IPS-18c (cell line): ENCODE measurements around the gene PRR33.

ENCODE experiments used
- H3K4me3 ChIP-seq: 2 replicates; pipeline ENCODE4 v1.7.0; 2013; ENCODE audit warnings: low read depth, mild to moderate bottlenecking, low read length, moderate library complexity; ENCODE audit not compliant: insufficient read depth
- H3K9me3 ChIP-seq: one replicate; pipeline ENCODE4 v1.6.1; 2013; ENCODE audit warnings: mild to moderate bottlenecking, low read length, moderate library complexity; ENCODE audit not compliant: control insufficient read depth, insufficient read depth

Gene PRR33

DNA sequence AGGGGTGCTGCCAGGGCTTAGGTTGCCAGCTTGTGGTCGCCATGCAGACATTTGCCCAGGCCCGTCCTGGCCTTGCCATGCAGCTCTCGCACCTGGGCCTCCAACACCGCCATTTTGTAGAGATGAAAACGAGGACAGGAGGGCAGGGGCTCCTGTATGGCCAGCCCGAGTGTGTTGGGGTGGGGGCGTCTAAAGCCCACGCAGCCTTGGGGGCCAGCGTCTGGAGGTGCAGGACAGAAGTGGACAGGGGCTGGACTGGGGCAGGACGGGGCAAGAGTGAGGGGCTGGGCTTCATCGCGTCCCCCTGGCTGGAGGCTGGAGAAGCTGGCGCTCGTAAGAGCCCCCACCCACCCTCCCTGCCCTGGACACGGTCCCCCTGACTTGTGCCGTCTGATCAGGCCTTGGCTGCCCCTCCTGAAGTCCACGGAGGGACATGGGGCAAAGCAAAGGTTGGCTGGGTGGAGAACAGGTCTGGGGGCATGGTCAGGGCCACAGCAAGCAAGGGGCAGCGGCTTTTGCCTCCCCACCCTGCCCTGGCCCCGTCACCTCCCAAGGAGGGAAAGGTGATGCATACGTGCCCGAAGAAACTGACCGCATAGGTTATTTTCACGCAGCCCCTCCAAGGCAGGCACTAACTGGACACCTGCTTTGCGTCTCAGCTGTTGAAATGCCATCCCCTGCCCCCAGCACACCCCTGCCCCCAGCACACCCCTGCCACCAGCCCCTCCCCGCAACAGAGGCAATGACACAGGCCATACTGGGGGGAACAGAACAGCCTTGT is 28.6 kb upstream of the PRR33 start:
- Histone ChIP-seq H3K4me3 (no peak overlapping the region), H3K9me3 (no peaks in the 10 kb centered on the region)

DNA sequence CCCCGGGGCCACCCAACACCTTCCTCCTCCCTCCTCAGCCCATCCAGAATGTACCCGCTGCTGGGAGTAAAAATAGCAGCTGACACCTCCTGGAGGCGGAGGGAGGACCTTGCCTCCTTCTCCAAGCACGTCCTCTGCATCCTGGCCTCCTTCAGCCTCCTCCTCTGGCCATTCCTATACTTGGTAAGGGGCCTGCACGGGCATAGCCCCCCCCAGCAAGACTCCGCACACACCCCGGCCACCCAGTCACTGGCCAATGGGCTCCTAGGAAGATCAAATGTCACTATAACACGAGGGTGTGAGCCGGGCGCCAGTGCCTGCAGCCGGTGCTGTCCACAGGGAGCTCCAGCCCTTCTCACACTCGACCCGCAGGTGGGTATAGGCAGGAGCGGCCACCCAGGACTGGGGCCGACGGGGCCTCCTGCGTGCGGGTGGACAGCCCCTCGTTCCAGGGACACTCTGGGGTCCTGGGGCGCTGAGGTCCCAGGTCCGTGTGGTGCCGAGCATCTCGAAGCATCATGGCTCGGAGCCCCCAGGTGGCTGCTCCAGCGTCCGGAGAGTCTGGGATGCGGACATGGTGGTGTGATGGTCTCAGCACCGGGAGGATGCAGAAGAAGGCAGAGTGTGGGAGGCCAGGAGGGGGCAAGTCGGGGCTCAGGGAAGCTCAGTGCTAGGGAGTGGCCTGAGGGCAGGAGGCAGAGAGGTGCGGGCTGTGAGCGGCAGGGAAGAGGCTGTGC is 27.9 kb upstream of the PRR33 start, which contains the start of gene TNNT3:
TNNT3 (plus strand) TSS at position 313 of the 737 bp plus-strand sequence. CDS start 3,172 bp downstream, outside the sequence.
- Histone ChIP-seq H3K9me3 (no peaks in the 10 kb centered on the region), H3K4me3 (no peak within 1 kb of the TSS)

DNA sequence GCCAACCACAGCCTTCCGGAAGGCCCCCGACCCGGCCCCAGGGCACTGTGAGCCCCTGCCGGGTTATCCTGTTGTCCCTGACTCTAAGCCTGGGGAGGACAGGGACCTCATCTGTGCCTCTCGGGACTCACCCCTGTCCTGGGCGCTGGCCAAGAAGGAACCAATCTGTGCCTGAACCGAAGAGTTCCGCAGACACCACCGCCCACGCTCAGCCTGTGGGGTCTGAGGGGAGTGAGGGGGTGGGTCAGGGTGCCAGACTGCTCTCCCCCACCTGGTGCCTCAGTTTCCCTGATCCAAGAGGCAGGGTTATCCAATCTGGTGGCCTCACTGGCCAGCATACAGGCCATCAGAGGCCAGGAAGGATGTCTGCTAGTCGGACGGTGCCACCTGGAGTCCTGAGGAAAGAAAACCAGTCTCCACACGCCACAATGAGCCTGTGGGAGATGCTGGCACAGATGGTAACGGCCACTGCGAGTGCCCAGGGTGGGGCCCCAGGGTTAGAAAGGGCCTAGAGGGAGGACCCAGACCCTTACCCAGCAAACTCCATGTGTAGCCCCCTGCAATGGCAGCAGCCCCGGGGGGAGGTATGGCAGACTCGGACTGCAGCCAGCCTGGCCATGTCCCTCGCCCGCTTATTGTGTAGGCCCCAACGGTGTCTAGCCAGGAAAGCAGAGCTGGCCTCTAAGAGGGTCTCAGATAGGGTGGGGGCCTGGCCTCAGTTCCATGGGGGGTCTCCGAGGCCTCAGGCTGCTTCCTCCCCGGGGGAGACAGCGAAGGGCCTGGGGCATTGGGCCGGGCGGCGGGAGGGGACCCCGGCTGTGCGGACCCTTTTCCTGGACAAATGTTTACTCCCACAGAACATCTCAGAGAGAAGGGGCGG is 27.0 kb upstream of the PRR33 start:
- no peak overlapping the region for H3K4me3 ChIP-seq
- H3K9me3 ChIP-seq = no peaks in the 10 kb centered on the region

DNA sequence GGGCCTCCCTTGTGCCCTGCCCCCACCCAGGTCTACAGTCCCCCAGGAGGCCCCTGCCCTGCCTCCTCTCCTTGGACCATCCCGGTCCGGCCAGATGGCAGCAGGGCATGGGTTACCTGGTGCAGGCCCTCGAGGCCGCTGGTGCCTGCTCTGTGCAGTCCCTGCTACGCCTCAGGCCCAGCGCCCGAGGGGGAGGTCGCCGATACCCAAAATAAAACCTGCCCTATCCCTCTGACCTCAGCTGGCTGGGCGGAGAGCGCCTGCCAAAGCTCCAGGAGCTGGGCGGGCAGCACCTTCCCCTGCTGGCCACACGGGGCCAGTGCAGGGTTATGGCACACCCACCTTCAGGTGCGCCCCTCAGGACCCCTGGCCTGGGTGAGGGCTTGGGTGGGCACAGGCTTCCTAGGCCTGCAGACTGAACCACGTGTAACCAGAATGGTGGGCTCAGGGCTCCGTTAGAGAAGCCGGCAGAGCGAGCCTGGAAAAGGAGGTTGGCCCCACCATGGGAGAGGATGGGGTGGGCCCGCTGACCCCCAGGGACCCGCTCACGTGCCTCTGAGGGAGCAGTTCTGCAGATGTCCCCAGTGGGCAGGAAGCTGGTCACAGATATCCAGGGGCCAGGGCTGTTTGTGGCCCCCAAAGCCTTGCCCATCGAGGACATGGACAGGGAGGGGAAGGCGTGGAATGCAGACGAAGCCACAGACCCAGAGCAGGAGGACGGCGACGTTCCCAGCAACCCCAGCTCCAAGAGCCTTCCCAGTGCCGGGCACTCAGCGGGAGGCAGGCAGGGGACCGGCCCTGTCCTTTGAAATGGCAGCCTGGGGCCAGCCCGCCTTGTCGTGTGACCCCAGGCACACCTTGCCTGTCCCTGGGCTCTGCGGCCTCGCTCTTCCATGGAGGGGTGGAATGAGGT is 26.1 kb upstream of the PRR33 start:
- Histone ChIP-seq H3K4me3 (no peak overlapping the region), H3K9me3 (no peaks in the 10 kb centered on the region)

DNA sequence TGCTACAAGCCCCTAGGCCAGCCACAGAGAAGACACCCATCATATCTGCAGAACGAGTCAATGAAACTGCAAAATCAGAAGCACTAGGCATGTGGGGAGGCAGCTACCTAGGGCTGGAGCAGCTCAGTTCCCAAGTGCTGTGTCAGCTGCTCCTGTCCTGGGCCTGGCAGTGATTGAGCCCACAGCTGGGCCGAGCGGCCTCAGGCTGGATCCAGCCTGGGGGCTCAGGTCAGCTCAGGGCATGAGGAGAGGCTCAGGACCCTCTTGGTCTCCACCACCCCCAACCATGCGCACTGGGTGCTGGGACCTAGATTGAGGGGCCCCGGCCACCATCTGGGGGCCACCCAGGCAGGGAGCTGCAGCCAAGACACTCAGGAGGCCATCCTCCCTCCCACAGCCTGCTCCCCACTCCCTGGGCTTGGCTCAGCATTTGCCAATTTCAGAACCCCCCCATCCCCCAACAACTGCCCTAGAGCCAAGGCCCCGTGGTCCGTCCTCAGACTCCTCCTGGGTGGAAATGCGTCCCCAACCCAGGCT is 25.4 kb upstream of the PRR33 start:
- H3K9me3 ChIP-seq = no peaks in the 10 kb centered on the region
- no peak overlapping the region for H3K4me3 ChIP-seq

DNA sequence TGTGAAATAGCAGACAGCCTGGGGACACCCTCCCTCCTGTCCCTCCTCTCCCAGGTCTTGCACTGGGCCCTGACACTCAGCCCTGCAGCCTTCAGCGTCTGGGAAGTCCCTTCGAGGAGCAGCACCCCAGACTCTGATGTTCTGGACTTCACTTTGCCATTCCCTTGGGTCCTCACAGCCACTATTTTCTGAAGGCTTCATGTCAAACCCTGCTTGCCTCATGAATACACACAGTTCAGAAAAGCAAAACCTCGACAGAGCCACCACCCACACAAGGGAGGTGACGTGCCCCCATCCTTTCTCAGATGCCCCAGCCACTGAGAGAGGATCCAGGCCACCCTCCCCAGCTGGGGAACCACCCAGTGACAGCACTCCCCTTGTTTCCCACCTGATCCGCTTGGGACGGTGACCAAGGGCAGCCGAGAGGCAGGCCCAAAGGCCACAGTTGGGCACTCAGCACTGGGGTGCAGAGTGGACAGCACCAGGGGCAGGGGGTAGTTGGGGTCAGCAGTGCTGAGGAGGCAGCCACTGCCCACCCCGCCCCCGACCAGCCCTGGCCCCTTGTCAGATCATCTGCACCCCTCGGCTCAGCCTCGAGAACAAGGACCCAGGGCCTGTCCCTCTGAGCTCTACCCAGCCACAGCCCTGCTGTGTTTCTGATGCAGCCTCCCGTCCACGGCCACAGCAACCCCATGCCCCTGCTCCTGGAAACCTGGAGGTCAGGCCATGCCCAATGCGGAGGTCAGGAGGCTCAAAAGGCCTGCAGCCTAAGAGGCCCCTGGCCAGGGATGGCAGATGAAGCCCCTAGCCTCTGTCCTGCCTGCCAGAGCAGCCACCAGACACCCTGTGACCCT is 24.7 kb upstream of the PRR33 start:
- no peak overlapping the region for H3K4me3 ChIP-seq

DNA sequence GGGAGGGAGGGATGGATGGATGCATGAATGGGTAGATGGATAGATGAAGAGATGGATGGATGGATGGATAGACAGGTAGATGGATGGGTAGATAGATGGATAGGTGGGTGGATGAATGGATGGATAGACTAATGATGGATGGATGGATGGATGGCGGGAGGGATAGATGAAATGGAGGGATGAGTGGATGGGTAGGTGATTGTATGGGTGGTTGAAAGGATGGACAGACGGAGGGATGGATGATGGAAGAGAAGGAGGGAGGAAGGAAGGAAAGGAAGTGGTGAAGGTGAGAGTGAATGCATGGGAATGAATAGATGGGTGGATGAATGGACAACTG is 24.1 kb upstream of the PRR33 start:
- Histone ChIP-seq H3K4me3 (no peak overlapping the region), H3K9me3 (no peaks in the 10 kb centered on the region)

More for the DNA sequence above, 24.7 kb upstream of the PRR33 start:
- H3K9me3 ChIP-seq = no peaks in the 10 kb centered on the region

DNA sequence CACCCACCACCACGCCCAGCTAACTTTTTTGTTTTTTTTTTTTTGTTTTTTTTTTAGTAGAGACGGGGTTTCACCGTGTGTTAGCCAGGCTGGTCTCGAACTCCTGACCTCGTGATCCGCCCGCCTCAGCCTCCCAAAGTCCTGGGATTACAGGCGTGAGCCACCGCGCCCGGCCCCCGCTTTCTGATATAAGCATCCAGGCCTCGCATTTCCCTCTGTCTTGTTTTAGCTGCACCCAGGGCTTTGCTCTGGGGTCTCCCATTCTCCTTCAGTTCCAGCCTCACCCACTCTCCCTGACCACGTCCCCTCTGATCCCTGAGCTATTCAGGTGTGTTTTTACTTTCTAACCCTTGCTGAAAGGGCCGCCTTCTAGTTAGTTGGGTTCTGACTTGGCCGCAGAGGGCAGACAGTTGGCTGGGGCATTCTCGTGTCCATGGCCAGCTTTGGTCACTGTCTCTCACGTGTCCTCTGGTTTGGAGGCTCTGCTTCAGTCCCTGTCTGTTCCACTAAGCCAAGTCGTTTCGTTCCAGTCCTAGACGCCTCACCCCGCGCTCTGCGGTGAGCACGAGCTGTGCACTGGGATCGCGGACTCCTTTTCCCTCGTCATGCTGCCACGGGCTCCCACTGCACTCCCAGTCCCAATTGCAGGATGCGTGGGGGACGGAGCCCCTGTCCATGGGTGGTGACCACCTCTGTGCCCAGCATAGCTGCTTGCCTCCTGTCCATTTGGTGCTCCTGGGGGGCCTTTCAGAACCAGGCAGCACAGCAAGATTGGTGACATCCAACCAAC is 21.8 kb upstream of the PRR33 start:
- no peak overlapping the region for H3K4me3 ChIP-seq
- H3K9me3 ChIP-seq = no peaks in the 10 kb centered on the region

DNA sequence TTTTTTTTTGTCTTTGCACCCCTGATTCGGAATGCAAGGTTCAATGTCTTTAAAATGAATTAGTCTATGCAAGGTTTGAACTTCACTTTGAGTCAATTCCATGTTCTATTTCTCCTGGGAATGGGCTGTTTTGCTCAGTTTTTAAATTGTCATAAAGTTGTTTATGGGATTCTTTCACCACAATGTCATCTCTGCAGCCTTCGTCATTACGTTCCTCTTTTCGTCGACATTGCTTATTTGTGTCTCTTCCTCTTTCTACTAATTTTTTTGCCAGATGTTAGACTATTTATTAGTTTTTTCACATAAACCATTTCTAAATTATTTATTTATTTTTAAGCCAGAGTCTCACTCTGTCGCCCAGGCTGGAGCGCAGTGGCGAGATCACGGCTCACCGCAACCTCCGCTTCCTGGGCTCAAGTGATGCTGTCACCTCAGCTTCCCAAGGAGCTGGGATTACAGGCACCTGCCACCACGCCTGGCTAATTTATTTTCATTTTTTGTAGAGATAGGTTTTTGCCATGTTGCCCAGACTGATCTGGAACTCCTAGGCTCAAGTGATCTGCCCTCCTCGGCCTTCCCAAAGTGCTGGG is 20.7 kb upstream of the PRR33 start:
- Histone ChIP-seq H3K9me3 (no peaks in the 10 kb centered on the region), H3K4me3 (no peak overlapping the region)

DNA sequence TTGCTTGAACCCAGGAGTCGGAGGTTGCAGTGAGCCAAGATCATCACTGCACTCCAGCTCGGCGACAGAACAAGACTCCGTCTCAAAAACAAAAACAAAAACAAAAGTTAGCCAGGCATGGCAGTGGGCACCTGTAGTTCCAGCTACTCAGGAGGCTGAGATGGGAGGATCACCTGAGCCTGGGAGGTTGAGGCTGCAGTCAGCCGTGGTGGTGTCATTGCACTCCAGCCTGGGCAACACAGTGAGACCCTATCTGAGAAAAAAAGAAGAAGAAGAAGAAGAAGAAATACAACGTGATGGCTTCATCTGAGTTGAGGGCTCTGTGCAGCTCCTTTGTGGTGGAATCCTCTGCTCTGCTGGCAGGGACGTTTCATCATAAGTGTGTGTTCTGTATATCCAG is 17.8 kb upstream of the PRR33 start:
- H3K9me3 ChIP-seq = no peaks in the 10 kb centered on the region
- no peak overlapping the region for H3K4me3 ChIP-seq

DNA sequence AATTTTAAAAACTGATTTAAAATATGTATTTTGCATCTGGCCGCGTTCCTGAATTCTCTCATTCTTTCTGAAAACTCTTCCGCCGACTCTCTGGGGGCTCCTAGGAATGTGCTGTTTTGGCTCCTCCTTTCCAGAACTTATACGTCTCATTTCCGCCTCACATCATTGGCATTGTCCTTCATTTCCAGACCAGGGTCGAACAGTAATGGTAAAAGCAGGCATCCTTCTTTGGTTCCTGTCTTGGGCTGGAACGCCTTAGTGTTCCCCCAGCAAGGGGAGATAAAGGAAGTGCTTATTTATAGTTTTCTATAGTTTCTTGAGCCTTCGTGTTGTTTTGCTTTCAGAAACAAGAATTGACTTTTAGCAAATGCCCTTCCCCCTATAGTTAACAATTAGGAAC is 16.9 kb upstream of the PRR33 start:
- Histone ChIP-seq H3K9me3 (no peaks in the 10 kb centered on the region), H3K4me3 (no peak overlapping the region)

DNA sequence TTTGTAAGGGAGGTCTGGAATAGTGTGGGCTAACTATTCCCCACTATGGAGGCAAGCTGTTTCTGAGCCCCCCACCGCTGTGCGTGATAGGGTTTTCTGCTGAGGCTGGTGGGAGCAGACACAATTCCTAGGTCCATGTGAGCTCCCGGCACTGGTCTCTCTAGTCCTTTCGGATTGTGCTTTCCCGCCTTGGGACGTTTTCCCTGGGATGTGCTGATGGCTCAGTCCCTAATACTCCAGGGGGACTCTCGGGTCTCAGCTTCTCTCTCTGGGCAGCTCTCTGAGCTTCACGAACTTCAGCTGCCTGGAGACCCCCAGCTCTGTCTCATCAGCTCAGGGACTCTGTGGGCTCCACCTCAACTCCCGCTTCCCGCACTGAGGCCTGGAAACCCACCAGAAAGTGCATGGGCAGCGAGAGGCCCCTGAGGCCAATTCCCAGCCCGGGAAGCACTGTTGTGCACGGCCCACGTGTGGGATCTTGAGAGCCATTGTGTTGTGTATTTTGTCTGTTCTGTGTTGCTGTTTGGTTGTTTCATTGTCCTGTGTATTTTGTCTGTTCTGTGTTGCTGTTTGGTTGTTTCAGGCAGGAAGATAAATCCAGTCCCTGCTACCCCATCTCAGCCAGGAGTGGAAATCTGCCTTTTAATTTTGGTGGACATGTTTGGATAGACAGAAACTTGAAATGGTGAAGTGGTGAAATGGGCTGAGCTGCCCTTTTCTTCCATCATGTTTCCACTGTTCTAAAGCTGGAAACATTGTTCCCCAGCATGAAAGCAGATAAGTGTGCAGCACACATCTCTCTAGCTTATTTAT is 15.1 kb upstream of the PRR33 start:
- Histone ChIP-seq H3K4me3 (no peak overlapping the region), H3K9me3 (no peaks in the 10 kb centered on the region)

DNA sequence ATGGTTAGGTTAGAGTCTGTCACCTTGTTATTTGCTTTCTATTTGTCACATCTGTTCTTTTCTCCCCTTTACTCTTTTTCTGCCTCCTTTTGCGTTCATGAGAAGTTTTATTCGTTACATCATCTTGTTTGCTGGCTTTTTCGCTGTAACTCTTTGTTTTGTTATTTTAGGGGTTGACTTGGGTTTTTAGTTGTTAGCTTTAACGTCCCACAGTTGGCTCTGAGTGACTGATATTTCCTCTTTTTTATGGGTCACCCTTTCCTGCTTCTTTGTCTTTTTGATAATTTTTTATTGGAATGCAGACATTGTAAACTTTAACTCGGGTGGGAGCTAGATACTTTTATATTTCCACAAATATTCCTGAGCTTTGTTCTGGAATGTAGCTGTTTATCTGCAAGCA is 14.5 kb upstream of the PRR33 start:
- Histone ChIP-seq H3K9me3 (no peaks in the 10 kb centered on the region), H3K4me3 (no peak overlapping the region)

DNA sequence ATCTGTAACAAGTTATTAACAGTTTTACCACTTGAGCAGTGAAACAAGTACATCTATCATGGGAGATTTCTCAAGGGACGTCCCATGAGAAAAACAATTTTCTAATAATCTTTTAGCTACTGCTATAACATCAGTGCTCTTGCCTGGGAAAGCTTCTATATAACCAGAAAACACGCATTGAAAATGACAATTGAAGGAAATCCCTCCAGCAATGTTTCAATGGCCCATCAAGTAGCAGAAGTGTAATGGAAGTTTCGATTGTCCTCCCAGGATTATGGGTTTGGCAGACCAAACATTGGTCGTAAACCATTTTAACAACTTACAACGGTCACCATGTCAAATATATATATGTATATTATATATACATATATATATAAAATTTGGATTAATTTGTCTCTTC is 8.0 kb upstream of the PRR33 start:
- H3K4me3 ChIP-seq = no peak overlapping the region
- no peaks in the 10 kb centered on the region for H3K9me3 ChIP-seq
